Fibroblast of lung (primary cell): Measurements from ENCODE around the gene ANKRD44. TPM values are rescaled to one million over a fixed set of nuclear protein-coding genes. Genes with fewer than 3 reads are reported as not detected.
"Not testable (repeated sequence)": the region's sequence is repeated elsewhere in the genome, so short reads cannot be mapped to it uniquely, and the experiment has no call there.

Experiments used
- DNase-seq, 2 donors: peaks; one replicate each; pipeline versions ENCODE4 v3.0.0 to v3.0.0-alpha.2; 2010; ENCODE audit warnings: low read depth in 2 of 2
- H2AFZ ChIP-seq: 2 replicates; pipeline ENCODE4 v1.5.1; 2012; ENCODE audit warnings: low read length, control low read depth, inconsistent platforms
- H3K27ac ChIP-seq: 2 replicates; pipeline ENCODE4 v1.5.1; 2011; ENCODE audit warnings: low read length, control low read depth; ENCODE audit not compliant: insufficient read depth
- H3K27me3 ChIP-seq: 2 replicates; pipeline ENCODE4 v1.5.1; 2011; ENCODE audit warnings: mild to moderate bottlenecking, low read length; ENCODE audit not compliant: control insufficient read depth, insufficient read depth
- H3K36me3 ChIP-seq: 2 replicates; pipeline ENCODE4 v1.5.1; 2011; ENCODE audit warnings: low read length; ENCODE audit not compliant: control insufficient read depth, insufficient read depth
- H3K4me1 ChIP-seq: 2 replicates; pipeline ENCODE4 v1.5.1; 2011; ENCODE audit warnings: low read length; ENCODE audit not compliant: control insufficient read depth, insufficient read depth; ENCODE audit errors: extremely low read depth
- H3K4me2 ChIP-seq: 2 replicates; pipeline ENCODE4 v1.5.1; 2011; ENCODE audit warnings: low read length, control low read depth; ENCODE audit not compliant: insufficient read depth; ENCODE audit errors: extremely low read depth
- H3K4me3 ChIP-seq, 4 experiments: fragments of 200-600 bp in 1 of 4; sonication (generic) in 1 of 4; replicated peaks in 1 of 4; 2 replicates each; pipeline ENCODE4 v1.5.1; 2011 to 2016; ENCODE audit warnings: low read length in 4 of 4, low read depth in 3 of 4, mild to moderate bottlenecking in 3 of 4, control low read depth in 2 of 4, inconsistent platforms in 1 of 4, mixed read lengths in 1 of 4; ENCODE audit not compliant: insufficient read depth in 1 of 4; ENCODE audit errors: control extremely low read depth in 1 of 4
- H3K79me2 ChIP-seq: 2 replicates; pipeline ENCODE4 v1.5.1; 2012; ENCODE audit warnings: mild to moderate bottlenecking, low read length, inconsistent platforms; ENCODE audit not compliant: control insufficient read depth, insufficient read depth
- H3K9ac ChIP-seq: 2 replicates; pipeline ENCODE4 v1.5.1; 2011; ENCODE audit warnings: mild to moderate bottlenecking, low read length, control low read depth; ENCODE audit not compliant: insufficient read depth
- H3K9me3 ChIP-seq: 2 replicates; pipeline ENCODE4 v1.5.1; 2012; ENCODE audit warnings: low read depth, low read length; ENCODE audit not compliant: control insufficient read depth, insufficient read depth
- H4K20me1 ChIP-seq: 2 replicates; pipeline ENCODE4 v1.5.1; 2011; ENCODE audit warnings: low read length; ENCODE audit not compliant: control insufficient read depth, insufficient read depth; ENCODE audit errors: extremely low read depth
- CTCF ChIP-seq, 2 donors: IDR thresholded peaks in 1 of 2; conservative IDR thresholded peaks in 1 of 2; 1 replicate in 1 of 2; 2 replicates in 1 of 2; pipeline ENCODE4 v1.5.1; 2011 to 2012; ENCODE audit warnings: low read length in 2 of 2, control low read depth in 1 of 2, inconsistent platforms in 1 of 2, low read depth in 1 of 2, mild to moderate bottlenecking in 1 of 2
- EZH2 ChIP-seq: IDR thresholded peaks from 2 replicates; pipeline ENCODE4 v1.5.1; 2012; ENCODE audit warnings: low read length, control low read depth, mild to moderate bottlenecking; ENCODE audit errors: missing control alignments
- polyA plus RNA-seq, 2 donors: library from polyadenylated mRNA; depleted of rRNA in 1 of 2; stranded (reverse) in 1 of 2; unstranded in 1 of 2; fragments of >200 nt; gene quantifications; 2 replicates each; pipeline ENCODE4 v1.2.1, GENCODE V29; 2011 to 2012; ENCODE audit warnings: missing spikeins in 1 of 2
- total RNA-seq: library from RNA; depleted of rRNA; stranded (reverse); fragments of >200 nt; gene quantifications from 2 replicates; pipeline ENCODE4 v1.2.1, GENCODE V29; 2014

ANKRD44 gene
- total and polyA plus RNA-seq, 2 donors (not counting 1 experiment from before 2014, with no cell fraction given), result 7.6 to 9.7 TPM

- H2AFZ ChIP-seq, result no peak overlapping the region
- H3K4me3 ChIP-seq, result no peak overlapping the region
- TF ChIP-seq CTCF (conservative IDR thresholded peaks at IDR 0.05 in 1 of 2, IDR thresholded peaks at IDR 0.05 in 1 of 2; ENCODE audit: low read depth in 1 of 2, low read length in 2 of 2) (no peak), EZH2 (no peak)
- H3K9ac ChIP-seq, result no peak overlapping the region
- H4K20me1 ChIP-seq, result no peaks in the 10 kb centered on the region
- no peaks in the 10 kb centered on the region for H3K4me1 ChIP-seq
- no peak overlapping the region for H3K4me2 ChIP-seq
- no peaks in the 10 kb centered on the region for H3K36me3 ChIP-seq
- H3K79me2 ChIP-seq, result no peaks in the 10 kb centered on the region
- H3K9me3 ChIP-seq, result no peaks in the 10 kb centered on the region
- H3K27me3 ChIP-seq, result no peaks in the 10 kb centered on the region
- no peak overlapping the region for H3K27ac ChIP-seq
- DNase-seq, result no peak
These were observed 240.6 kb downstream of the ANKRD44 start for GRCh38 chr2:197069958-197070357.

GRCh38 chr2:197062574-197062973 lies 248.0 kb downstream of the ANKRD44 start:
- not testable (repeated sequence) for H3K27ac ChIP-seq, H3K9me3 ChIP-seq, H3K36me3 ChIP-seq, H3K4me1 ChIP-seq, H3K4me2 ChIP-seq, H2AFZ ChIP-seq, H4K20me1 ChIP-seq, H3K79me2 ChIP-seq, H3K9ac ChIP-seq, H3K27me3 ChIP-seq, DNase-seq, H3K4me3 ChIP-seq

DNA sequence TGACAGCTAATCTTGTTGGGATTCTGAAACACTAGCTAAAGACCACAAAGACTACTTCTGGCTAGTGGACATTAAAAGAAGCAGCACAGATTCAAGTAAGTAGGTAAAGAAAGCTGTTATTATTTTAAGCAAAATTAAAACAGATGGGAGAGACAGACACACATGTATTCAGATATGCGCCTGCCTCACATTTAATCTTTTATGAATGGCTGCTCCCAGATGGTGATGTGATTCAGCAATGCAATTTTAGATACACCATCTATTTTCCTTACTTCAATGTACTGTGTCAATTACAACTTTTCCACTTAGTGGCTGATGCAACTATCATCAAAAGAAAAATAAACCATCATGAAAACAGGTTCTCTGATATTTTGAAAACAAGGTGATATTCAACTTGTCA lies 251.1 kb downstream of the ANKRD44 start:
- Histone ChIP-seq H3K4me1 (no peaks in the 10 kb centered on the region), H3K27me3 (no peaks in the 10 kb centered on the region), H3K4me2 (no peak overlapping the region), H3K9ac (no peak overlapping the region), H4K20me1 (no peaks in the 10 kb centered on the region), H3K27ac (no peak overlapping the region), H3K4me3 (no peak overlapping the region), H3K36me3 (no peaks in the 10 kb centered on the region), H3K79me2 (no peaks in the 10 kb centered on the region), H3K9me3 (no peaks in the 10 kb centered on the region), H2AFZ (no peak overlapping the region)
- no peak for TF ChIP-seq CTCF (conservative IDR thresholded peaks at IDR 0.05 in 1 of 2, IDR thresholded peaks at IDR 0.05 in 1 of 2; ENCODE audit: low read depth in 1 of 2, low read length in 2 of 2)
- TF ChIP-seq EZH2, result no peak
- DNase-seq, result no peak
